ENCODE data around the gene CELF4.

GRCh38 chr18:37299471-37300304, 265.9 kb downstream of the CELF4 start:
- TF ChIP-seq EZH2 (IDR thresholded peaks at IDR 0.05; ENCODE audit: insufficient read depth, poor library complexity, severe bottlenecking), result no peak
- no peak for TF ChIP-seq EZH2phosphoT487 (IDR thresholded peaks at IDR 0.05; ENCODE audit: insufficient read depth, low read depth)

All from GM23248 (cell line).